HG03469 (cell line): Measurements from ENCODE around the gene GIGYF2.

Experiments used
- ATAC-seq: cut with Tn5 transposase; IDR thresholded peaks from one replicate; pipeline ENCODE4 v1.9.1; 2021; ENCODE audit warnings: mild to moderate bottlenecking, moderate library complexity, moderate number of reproducible peaks; ENCODE audit not compliant: unreplicated experiment

Gene GIGYF2

GRCh38 chr2:232861353-232861752, 164.2 kb downstream of the GIGYF2 start:
- no peak for ATAC-seq

DNA sequence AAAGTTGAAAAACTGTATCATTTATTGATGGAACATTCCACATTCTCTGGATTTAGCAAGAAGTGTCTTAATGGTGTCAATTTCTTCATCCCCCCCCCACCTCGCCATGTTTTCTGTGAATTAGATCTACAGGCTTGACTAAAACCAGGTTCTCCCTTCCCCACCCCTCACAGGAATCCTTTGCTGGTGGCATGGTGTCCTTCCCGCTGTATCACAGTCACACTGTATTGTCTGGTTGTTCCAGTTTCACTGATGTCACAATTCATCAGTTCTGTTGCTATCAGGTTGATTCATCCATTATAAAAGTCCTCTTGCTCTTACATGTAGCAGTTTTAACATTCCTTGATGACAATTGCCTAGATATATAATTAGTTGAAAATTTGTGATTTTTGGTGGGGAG, 166.9 kb downstream of the GIGYF2 start:
- no peak for ATAC-seq

GRCh38 chr2:232865165-232865564, 168.0 kb downstream of the GIGYF2 start:
- no peak for ATAC-seq

DNA sequence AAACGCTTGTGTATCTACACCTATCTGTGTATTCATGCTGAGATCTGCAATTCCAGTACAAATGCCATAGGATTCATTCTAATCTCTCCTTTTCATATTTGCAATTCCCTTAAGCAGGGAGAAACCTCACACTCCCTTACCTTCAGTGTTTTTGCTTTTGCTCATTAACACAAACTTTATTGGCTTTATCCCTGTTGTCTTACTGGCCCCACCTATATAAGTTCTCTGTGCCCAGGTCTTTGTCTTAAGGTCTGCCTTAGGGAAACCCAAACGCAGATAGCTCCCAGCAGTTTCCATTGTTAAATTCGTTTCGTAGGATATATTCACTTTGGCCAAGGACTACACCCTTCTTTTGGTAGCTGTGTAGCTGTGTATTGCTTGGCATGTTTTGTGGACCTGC, 169.0 kb downstream of the GIGYF2 start:
- no peak for ATAC-seq

GRCh38 chr2:232869138-232870017, 172.2 kb downstream of the GIGYF2 start:
- no peak for ATAC-seq

- no peak for ATAC-seq
Measured at GRCh38 chr2:232870018-232870765, 173.1 kb downstream of the GIGYF2 start, which contains the start of gene SNORC. SNORC (plus strand) TSS chr2:232870264; CDS start chr2:232870342, 78 bp downstream.

- ATAC-seq, result no peak
Measured at GRCh38 chr2:232870766-232871371, 173.7 kb downstream of the GIGYF2 start.

DNA sequence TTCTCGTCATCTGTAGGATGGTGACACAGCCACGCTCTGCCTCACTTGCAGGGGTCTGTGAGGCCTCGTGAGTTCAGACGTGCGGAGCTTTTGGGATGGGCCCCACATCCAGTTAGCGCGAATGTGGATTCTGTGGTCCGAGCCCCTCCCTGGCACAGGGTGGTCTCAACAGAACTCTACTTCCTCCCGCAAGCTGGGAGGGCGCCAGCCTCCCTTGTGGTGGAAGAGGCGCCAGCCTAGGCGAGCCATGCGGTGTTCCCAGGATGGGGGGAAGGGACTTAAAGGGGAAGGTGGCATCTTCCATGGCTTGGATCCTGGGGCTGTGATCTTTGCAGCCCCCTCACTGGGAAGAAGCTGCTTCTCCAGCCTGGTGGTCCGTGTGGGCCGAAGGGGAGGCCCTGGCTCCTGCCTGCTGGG, 174.3 kb downstream of the GIGYF2 start:
- ATAC-seq, result no peak

DNA sequence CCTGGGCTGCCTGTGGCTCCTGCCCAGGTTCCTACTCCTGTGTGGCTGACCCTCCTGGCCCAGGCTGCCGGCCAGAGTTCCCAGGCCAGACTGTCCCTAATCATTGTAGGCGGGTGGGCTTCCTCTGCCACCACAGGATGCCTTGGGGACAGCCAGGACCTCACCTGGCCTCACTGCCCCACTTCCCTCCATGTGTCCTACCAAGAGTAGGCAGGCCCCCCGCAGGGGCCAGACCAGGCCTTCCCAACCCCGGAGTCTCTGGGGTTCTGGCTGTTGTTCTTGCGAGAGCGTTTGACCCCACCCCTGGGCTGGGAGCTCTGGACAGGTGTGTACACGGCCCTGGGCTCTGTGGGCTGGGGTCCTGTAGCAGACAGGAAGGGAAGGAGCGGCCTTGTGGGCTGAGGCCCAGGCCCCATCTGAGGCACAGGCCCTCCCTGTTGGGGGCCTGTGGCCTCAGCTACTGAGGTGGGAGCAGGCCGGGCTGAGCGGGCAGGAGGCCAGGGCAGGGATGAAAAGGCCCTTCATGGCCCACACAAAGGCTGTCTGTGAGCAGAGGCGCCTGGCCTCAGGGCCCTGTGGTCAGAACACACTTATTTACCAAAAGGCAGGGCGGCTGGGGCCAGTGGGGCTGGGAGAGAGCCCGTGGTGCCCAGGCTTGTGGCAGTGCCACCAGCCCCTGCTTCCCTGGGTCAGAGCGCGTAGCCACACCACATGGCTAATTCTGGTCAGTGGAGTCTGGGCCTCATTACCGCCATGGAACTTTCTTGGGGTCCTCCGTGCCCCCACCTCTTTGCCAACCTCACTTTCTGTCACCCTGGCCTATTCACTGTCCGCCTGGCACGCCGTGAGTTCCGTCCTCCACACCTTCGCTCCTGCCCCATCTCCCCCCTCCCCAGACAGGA, 175.0 kb downstream of the GIGYF2 start:
- ATAC-seq, result no peak

- ATAC-seq, result no peak
Measured at GRCh38 chr2:232872826-232873225, 175.7 kb downstream of the GIGYF2 start.

DNA sequence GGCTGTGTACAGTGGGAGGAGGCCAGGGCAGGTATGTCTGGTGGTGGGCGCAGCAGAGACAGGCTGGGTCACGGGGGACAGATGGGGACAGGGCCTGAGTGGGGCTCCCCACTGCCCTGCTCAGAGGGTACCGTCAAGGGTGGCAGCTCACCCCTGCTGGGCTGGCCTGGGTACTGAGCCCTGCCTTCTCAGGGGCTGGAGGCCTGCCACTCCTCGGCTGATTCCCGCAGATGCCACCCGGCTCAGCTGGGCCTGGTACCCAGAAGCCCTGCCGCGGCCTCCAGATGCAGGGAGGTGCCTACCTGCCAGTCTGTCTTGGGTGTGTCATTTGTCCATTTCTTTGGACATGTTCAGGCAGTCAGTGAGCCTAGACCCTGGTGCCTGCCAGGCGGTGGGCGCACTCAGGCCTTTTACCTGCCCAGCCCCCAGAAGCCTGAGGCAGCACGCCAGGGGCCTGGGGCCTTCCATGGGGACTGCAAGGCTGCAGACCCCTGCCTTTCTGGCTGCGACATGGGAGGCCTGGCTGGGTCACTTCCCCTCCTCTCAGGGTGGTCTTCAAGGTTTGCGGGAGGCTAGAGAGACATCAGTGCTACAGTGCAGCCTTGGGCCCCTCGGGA, 176.3 kb downstream of the GIGYF2 start:
- ATAC-seq, result no peak

DNA sequence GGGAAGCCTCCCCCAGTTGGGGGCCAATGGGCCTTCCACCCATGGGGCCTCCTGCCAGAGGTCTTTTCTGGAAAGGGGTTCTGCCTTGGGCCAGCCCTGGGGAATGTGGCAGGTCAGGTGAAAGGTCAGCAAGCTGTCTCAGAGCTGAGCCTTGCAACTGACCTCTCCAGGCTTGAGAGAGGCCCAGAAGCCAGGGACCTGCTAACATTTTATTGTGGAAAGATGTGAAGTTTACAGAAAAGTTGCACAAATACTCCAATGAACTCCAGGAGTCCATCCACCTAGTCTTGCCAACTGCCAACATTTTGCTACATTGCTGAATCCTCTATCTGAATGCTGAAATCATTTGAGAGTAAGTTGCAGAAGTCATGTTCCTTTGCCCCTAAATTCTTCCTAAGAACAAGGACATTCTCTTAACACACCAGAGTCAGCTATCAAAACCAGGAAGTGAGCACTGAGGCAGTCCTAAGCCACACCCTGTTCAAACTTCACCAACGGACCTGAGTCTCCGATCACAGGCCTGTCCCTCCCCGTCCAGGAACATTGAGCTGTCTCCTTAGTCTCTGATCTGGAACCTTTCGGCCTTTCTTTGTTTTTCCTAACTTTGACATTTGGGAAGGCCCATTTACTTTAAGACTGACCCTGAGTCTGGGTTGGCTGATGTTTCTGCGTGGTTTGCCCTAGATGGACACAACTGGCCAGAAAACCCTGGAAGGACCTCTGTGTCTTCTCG, 176.9 kb downstream of the GIGYF2 start:
- no peak for ATAC-seq

GRCh38 chr2:232874677-232875223, 177.6 kb downstream of the GIGYF2 start:
- no peak for ATAC-seq

- no peak for ATAC-seq
Measured at GRCh38 chr2:232875256-232876121, 178.4 kb downstream of the GIGYF2 start.

- ATAC-seq, result no peak
Measured at GRCh38 chr2:232876161-232876977, 179.2 kb downstream of the GIGYF2 start.

GRCh38 chr2:232876978-232877441, 179.9 kb downstream of the GIGYF2 start:
- ATAC-seq, result no peak

DNA sequence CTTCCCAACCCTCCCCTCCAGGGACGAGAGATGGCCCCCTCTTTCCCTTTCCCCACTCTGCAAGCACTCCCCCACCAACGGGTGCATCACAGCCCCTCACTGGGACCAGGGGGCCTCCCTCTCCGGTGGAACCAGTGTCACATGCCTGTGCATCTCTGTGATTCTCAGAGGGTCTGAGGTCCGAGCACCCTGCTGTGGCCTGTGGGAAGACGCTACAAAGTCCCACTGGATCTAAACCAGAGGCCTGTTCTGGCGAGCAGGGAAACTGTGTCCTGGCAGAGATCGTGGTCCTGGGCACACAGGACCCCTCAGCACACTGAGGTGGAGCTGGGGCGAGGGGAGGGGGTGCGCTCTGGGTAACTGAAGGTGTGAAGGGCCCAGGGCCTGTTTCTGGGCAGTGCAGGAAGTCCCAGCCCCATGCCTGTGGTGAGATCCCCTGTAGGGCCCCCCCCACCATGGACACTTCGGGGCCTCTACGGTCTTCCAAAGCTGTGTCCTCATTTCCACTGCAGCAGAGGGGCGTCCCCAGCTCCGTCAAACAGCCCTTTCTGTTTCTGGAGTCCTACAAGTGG, 180.9 kb downstream of the GIGYF2 start:
- ATAC-seq, result no peak
